HFFc6 (cell line): Measurements from ENCODE around the gene LRCOL1. TPM values are rescaled to one million over a fixed set of nuclear protein-coding genes. Genes with fewer than 3 reads are reported as not detected.

ENCODE experiments used
- DNase-seq: peaks from one replicate; pipeline ENCODE4 v3.0.0-alpha.2; 2018
- H3K27ac Mint-ChIP-seq: 2 replicates; pipeline ENCODE4 v1.8.0; 2020; ENCODE audit warnings: mild to moderate bottlenecking, mixed read lengths
- H3K27me3 Mint-ChIP-seq: 2 replicates; pipeline ENCODE4 v1.8.0; 2021; ENCODE audit warnings: mild to moderate bottlenecking, moderate library complexity, mixed read lengths; ENCODE audit not compliant: insufficient read depth
- H3K36me3 Mint-ChIP-seq: 2 replicates; pipeline ENCODE4 v1.8.0; 2021; ENCODE audit warnings: low read depth, mixed read lengths
- H3K4me1 Mint-ChIP-seq: 2 replicates; pipeline ENCODE4 v1.8.0; 2020; ENCODE audit warnings: low read depth, mixed read lengths
- H3K4me3 Mint-ChIP-seq: 2 replicates; pipeline ENCODE4 v1.8.0; 2020; ENCODE audit warnings: mild to moderate bottlenecking, moderate library complexity, mixed read lengths
- H3K9me3 Mint-ChIP-seq: 2 replicates; pipeline ENCODE4 v1.8.0; 2020; ENCODE audit warnings: mild to moderate bottlenecking, mixed read lengths
- CTCF ChIP-seq: fragments of 200-600 bp; sonication (generic); IDR thresholded peaks from 2 replicates; pipeline ENCODE4 v1.5.0; 2021; ENCODE audit warnings: antibody characterized with exemption, mild to moderate bottlenecking
- total RNA-seq, 6 experiments: library from RNA; stranded (reverse); fragmentation: NEBNext Ultra II Directional; extraction: Animal tissue kit (Norgen Biotek cat#: 25700); gene quantifications; 2 replicates in 1 of 6; 3 replicates in 5 of 6; pipeline ENCODE4 v1.2.3, GENCODE V29; 2021

Gene LRCOL1
- total RNA-seq, 6 experiments from 2014 or later: 0.23 to 1.00 (median 0.52) TPM

- H3K36me3 Mint-ChIP-seq: peaks cover 10% of the 10 kb centered on the region; the same call in 1 of the 2 replicates
- no peak overlapping the region for H3K4me3 Mint-ChIP-seq
- no peak overlapping the region for H3K27ac Mint-ChIP-seq
- H3K9me3 Mint-ChIP-seq: peaks cover 8% of the 10 kb centered on the region; the same call in 1 of the 2 replicates
- H3K27me3 Mint-ChIP-seq: peaks cover 10% of the 10 kb centered on the region
- H3K4me1 Mint-ChIP-seq: peaks cover 23% of the 10 kb centered on the region
- DNase-seq: no peak
- no peak for TF ChIP-seq CTCF
These were observed 11.5 kb upstream of the LRCOL1 start for GRCh38 chr12:132621657-132622435.

- TF ChIP-seq CTCF: no peak
- Mint-ChIP-seq H3K9me3 (peaks cover 13% of the 10 kb centered on the region), H3K27me3 (peaks cover 17% of the 10 kb centered on the region), H3K36me3 (peaks cover 10% of the 10 kb centered on the region; the same call in 1 of the 2 replicates), H3K27ac (no peak overlapping the region), H3K4me3 (no peak overlapping the region), H3K4me1 (peaks cover 23% of the 10 kb centered on the region)
- no peak for DNase-seq
These were observed 10.7 kb upstream of the LRCOL1 start for GRCh38 chr12:132620899-132621656.

- H3K4me3 Mint-ChIP-seq: no peak overlapping the region
- no peak for TF ChIP-seq CTCF
- no peak for DNase-seq
- H3K27me3 Mint-ChIP-seq: peaks cover 24% of the 10 kb centered on the region
- H3K9me3 Mint-ChIP-seq: peaks cover 13% of the 10 kb centered on the region
- H3K4me1 Mint-ChIP-seq: peaks cover 23% of the 10 kb centered on the region
- H3K36me3 Mint-ChIP-seq: peaks cover 7% of the 10 kb centered on the region; the same call in 1 of the 2 replicates
- no peak overlapping the region for H3K27ac Mint-ChIP-seq
These were observed 9.9 kb upstream of the LRCOL1 start for GRCh38 chr12:132620113-132620898.

- Mint-ChIP-seq H3K4me3 (no peak overlapping the region), H3K4me1 (peaks cover 23% of the 10 kb centered on the region), H3K9me3 (peaks cover 13% of the 10 kb centered on the region), H3K36me3 (peaks cover 4% of the 10 kb centered on the region; the same call in 1 of the 2 replicates), H3K27ac (no peak overlapping the region), H3K27me3 (peaks cover 27% of the 10 kb centered on the region)
- TF ChIP-seq CTCF: no peak
- no peak for DNase-seq
These were observed 9.2 kb upstream of the LRCOL1 start for GRCh38 chr12:132619386-132620112.

- Mint-ChIP-seq H3K27me3 (peaks cover 28% of the 10 kb centered on the region), H3K36me3 (peaks cover 4% of the 10 kb centered on the region; the same call in 1 of the 2 replicates), H3K27ac (no peak overlapping the region), H3K4me3 (no peak overlapping the region), H3K4me1 (peaks cover 23% of the 10 kb centered on the region), H3K9me3 (peaks cover 13% of the 10 kb centered on the region)
- no peak for TF ChIP-seq CTCF
- no peak for DNase-seq
These were observed 8.6 kb upstream of the LRCOL1 start for GRCh38 chr12:132619071-132619385.
